Measurements from ENCODE around the gene TP73.

TP73 gene

DNA sequence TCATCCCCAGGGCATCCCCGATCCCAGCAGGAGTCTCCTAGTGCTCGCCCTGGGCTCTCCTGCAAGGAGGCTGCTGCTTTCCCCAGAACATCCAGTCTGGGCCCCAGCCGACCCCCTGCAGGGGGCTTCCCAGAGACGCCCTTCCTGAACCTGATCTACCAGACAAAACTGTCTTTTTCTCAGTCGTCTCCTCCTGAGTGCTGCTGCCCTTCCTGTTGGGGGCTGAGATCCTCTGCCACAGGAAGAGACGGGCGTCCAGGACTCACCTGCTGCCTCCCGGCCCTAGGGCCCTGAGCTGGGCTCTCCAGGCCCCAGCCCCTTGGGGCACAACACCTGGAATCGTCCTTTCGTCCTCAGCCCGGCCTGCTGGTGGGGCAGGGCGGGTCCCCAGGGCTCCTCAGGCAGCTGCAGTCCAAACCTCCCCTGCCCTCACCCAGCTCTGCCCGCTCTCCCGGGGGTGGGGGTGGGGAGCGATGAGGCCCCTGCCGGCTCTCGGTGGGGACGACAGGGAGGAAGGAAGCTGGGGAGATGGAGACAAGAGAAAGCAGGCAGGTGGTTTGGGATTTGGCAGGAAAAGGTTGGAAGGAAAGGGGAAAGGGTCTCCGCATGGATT, 36.9 kb downstream of the TP73 start:
- DNase-seq (ENCODE audit: low read depth), result no peak

DNA sequence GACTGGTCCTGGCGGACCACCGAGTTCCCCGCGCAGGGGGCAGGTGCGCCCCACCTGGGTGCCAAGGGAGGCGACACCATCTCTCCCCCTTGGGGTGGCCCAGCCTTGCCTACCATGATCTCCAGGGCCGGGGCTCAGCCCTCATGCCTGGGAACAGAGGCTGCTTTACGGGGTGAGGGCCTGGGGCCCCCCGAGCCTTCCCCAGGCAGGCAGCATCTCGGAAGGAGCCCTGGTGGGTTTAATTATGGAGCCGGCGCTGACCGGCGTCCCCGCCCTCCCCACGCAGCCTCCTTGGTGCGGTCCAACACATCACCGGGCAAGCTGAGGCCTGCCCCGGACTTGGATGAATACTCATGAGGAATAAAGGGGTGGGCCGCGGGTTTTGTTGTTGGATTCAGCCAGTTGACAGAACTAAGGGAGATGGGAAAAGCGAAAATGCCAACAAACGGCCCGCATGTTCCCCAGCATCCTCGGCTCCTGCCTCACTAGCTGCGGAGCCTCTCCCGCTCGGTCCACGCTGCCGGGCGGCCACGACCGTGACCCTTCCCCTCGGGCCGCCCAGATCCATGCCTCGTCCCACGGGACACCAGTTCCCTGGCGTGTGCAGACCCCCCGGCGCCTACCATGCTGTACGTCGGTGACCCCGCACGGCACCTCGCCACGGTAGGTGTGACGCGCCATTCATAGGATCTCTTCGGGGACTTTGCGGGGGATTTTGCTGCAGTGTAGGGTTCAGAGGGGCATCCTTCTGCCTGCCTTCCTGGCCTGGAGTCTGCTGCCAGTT, 38.2 kb downstream of the TP73 start:
- DNase-seq (ENCODE audit: low read depth), result no peak

DNA sequence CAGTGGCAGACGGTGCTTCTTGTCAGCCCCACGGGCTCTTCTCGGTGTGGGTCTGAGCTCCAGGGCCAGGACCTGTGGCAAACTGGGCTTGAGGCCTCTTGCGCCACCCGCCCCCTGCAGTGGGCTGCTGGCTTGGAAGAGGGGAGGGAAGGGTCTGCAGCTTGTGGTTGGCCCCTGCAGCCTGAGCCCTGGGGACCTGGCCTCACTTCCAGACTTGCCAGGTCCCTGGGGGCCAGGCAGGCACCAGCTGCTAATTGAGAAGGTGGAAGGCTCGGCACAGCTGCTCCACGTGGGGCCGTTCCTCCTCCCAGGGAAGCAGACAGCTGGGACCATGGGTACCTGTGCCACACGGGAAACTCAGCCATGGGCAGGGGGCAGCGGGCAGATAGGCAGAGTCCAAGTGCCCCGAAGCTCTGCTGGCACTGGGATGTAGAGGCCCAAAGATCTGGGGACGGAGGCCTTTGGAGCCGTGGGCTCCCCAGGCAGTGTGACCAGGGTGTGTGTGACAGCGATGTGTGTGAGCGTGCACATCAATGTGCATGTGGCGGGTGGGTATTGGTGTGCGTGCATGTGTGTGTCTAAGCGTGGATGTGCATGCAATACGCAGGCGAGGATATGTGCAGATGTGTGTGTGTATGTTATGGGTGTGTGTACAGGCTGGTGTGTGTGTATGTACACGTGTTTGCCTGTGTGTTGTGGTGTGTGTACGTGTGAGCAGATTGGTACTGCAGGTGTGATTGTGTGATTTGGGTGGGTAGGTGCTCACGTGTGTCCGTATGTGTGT, 39.3 kb downstream of the TP73 start:
- no peak for DNase-seq (ENCODE audit: low read depth)

DNA sequence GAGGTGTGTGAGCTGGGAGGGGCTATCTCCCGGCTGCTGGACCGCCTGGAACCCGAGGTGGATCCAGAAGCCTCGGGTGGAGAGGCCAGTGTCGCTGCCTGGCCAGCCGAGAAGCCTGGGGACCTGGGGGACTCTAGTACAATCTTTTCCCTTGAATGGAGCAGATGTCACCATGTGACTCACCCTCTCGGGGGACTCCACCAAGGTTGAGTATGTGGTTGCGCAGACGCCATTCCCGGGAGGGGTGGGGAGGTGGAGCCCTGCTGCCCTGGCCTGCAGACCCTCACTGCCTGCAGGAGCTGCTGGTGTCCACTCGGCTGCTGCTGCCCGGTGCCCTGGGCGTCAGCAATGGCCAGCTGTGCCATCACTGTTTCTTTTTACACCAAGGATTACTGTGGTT, 40.3 kb downstream of the TP73 start:
- no peak for DNase-seq (ENCODE audit: low read depth)

DNA sequence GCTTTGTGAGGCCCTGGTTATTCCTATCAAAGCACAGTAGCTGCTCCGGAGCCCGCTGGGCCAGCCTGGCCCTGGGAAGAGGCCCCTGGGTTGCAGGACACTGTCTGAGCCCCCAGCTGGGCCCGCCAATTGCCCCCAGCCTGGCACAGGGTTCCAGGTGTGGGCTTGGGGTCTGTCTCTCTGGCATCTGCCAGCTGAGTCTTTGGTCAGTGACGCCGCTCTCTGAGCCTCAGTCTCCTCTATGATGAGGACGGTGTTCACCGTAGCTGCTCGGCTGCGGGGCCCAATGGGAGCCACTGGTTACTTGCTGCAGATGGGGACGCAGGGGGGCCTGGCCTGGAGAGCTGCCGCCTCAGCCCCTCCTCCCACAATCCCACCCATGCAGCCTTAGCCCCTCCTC, 41.0 kb downstream of the TP73 start:
- no peak for DNase-seq (ENCODE audit: low read depth)

DNA sequence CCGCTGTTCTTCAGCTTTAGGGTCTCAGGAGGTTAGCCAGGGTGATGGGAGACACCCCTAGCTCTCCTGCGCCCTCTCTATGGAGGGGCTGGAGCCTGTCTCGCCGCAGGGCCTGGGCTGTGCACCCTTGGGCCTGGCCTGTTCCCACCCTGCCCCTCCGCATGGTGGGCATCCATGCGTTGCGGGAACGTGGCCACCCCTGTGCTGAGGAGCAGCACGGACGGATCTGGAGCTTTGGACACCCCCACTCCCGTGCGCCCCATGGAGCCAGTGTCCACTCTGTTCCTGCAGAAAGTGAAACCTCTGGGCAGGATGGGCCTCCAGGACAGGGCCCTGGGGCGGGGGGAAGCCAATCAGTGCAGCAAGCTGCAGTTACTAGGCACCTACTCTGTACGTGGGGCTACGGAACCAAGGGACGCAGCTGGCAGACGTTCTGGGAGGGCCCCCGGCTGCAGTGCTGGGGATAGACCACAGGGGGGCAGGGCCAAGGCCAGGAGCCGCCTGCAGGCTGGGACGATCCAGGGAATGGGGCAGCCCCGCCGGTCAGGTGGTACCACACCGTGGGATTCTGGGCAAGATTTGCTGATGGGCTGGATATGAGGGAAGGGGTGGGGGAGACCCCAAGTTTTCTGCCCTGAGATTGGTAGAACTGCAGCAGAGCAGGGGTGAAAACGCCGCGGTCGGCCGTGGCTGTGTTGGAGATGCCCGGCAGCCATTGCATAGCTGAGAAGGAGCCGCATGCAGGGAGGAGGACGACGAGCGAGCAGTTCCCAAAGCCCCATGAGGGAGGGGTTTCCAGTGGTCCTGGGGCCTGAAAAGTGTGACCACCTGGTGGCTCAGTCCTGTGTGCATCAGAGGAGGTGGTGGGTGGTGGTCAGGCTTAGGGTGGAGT, 43.3 kb downstream of the TP73 start:
- DNase-seq (ENCODE audit: low read depth), result peak; percentile 10

DNA sequence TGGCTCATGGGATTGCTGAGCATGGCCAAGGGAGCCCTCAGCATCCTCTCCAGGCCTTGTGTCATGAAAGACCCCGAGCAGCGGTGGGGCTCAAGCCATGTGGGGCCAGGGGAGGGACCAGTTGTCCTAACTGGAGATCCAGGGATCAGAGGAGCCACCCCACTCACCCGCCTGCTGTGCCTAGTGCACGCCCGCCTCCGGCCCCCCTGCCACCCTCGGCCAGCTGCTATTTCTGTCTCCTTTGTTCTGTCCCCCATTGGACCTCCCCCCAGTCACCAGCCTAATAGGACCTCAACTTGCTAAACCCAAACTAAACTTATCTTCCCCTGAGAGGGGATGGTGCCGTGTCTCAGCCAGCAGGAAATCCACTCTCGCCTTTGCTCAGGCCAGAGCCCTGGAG, 44.4 kb downstream of the TP73 start:
- DNase-seq (ENCODE audit: low read depth), result no peak

DNA sequence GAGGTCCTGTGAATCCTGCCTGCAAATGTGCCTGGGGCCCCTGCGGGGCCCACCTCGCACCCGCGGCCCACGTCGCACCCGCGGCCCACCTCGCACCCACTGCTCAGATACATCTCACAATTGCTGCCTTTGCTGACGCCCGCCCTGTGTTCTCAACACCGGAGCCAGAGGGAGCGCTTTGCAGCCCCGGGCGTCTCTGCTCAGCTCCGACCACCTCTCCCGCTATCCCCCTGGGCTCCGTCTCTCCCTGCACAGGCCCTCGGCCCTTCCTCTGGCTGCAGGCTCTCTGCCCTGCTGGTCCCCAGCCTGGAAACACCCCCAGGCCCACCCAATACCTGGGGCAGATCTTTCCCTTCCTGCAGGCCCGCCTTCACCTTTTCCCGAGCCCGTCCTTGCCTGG, 44.8 kb downstream of the TP73 start:
- no peak for DNase-seq (ENCODE audit: low read depth)

DNA sequence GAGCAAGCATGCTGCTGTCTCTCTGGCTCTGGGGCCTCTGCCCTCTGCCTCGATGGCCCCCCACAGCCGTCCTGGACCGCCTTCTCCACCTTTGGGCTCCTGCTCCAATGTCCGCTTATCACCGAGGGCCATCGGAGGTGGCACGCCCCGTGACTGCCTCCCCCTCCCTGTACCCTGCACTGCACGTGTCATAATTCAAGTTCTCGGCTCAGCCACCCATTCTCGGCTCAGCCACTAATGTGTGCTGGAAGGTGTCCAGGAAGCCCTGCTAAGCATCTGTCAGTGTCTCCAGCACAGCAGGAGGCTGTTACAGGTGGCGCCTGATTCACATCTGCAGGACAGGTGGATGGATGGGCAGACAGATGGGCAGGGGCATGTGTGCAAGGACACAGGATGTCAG, 45.5 kb downstream of the TP73 start:
- DNase-seq (ENCODE audit: low read depth), result no peak

DNA sequence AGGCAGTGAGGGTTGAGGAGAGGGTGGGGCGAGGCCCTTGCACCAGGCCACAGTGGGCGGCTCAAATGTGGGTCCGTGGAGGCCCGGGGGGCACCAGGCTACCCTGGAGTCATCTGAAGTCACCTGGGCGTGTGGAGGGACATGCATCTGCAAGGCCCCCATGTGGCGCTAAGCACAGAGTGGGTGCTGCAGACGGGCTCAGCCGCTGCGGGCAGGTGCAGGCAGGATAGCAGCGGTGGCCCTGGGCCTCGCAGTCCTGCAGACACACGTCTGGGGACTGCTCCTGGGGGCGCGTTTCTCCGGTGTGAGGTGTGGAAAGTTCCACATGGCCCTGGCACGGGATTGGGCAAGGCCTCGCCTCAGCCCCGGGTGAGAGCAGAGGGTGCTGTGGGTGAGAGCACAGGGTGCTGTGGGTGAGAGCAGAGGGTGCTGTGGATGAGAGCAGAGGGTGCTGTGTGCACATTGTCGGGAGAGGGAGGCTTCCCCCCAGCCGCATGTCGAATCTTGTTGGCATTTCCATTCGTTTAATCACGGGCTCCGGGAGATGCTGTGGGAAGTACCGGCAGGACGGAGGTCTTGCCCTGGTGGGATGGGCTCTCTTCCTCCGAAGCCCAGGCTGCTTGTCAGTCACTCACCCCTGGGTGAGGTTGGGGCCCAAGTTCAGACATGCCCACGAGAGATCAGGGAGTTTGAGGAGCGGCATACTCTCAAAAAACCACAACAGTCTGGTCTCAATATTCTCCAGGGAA, 46.5 kb downstream of the TP73 start:
- no peak for DNase-seq (ENCODE audit: low read depth)

DNA sequence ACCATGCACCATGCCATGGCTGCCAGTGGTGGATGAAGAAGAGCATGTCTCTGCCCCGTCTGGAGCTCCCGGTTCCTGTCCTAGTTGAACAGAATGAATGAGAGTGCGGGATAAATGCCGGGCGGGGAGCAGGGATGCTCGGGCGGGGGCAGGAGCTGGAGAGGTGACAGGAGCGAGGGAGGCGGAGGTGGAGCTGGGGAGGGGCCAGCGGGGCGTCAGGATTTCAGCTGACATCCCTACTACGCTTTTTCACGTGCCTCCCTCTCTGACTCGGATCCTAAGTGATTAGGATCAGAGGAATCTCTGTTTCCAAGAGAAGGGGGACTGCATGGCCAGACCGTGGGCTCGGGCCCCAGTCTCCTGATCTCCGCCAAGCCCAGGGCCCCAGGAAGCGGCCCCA, 47.3 kb downstream of the TP73 start:
- DNase-seq (ENCODE audit: low read depth), result no peak

DNA sequence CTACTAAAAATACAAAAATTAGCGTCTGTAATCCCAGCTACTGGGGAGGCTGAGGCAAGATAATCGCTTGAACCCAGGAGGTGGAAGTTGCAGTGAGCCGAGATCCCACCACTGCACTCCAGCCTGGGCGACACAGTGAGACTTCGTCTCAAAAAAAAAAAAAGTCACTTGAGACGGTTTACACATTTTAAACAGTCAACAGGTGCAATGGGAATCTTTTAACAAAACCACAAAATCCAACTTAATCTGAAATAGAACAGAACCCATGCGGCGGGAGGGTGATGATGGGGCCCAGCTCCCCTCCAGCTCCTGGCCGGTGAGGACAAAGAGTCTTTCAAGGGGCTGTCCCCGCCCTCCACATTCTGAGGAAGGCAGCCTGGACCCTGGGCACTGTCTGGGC, 48.3 kb downstream of the TP73 start:
- no peak for DNase-seq (ENCODE audit: low read depth)

DNA sequence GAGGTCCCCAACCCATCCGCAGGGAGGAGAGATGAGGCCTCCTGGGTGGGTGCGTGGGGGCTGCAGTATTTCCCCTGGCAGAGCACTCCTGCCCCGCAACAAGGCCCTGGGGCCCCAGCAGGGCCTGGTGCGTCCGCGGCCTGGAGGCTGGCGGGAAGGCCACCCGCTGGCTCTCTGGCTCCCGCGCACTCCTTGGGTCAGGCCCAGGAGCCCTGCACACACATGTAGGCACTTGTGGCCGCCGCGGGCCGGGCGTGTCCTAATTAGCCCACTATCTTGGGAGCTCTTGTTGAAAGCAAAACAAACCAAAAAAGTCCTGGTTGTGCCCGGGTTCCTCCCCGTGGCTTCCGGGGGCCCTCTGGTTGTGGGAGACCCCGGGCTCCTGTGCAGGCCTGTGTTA, 50.2 kb downstream of the TP73 start:
- DNase-seq (ENCODE audit: low read depth), result no peak

DNA sequence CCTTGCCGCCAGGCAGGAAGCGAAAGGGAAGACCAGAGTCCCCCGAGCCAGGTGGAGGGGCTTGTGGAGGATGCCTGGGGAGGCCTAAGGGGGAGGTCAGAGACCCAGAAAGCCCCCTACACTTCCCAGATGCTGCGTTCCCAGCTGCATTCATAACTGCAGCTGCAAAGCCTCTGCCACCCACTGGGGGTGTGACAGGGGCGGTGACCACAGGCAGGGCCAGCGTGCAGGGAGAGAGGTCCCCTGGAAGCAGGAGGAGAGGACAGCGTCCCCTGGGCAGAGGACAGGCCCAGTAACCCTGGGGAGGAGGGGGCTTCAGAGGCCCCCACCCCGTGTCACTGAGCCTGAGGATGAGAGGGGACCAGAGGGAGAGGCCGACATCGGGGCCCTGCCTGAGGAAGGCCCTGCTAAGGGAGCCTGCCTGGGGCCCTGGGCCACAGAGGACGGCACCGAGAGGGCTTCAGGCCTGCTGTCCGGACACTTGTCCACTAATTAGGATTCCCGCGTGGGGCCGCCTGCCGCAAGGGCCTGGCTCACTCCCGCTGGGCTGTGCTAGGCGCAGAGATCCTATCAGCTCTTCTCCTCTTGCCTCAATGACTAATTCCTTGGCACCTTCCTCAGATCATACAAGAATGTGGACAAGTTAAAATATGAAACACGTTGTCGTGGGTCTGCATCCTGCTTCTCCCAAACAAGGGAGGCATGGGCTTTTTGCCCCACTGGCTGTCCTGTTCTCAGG, 50.8 kb downstream of the TP73 start:
- peak; percentile 28 for DNase-seq (ENCODE audit: low read depth)

DNA sequence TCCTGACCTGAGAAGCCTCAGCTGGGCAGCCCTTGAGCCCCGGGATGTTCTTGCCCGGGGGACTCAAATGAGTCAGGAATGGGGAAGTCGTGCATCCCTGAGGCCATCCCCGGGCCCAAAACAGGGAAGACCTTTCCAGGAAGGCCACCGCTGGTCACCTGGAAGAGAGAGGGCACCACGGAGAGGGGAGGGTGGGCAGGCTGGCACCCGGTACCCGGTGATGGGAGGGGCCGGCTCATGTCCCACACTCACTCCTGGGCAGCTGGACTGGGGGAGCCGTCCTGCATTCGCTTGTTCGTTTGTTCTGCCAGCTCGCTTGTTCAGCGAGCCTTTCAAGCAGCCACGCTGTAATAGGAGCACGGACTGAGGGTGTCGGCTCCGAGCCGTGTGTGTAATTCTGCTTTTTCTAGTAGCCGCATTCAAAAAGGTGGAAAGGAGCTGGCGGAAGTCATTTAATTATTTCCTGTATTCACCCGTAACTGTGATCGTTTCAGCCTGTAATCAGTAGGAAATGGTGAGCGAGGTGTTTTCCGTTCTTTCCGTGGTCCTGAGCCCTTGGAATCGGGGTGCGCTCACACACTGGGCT, 51.6 kb downstream of the TP73 start:
- no peak for DNase-seq (ENCODE audit: low read depth)

DNA sequence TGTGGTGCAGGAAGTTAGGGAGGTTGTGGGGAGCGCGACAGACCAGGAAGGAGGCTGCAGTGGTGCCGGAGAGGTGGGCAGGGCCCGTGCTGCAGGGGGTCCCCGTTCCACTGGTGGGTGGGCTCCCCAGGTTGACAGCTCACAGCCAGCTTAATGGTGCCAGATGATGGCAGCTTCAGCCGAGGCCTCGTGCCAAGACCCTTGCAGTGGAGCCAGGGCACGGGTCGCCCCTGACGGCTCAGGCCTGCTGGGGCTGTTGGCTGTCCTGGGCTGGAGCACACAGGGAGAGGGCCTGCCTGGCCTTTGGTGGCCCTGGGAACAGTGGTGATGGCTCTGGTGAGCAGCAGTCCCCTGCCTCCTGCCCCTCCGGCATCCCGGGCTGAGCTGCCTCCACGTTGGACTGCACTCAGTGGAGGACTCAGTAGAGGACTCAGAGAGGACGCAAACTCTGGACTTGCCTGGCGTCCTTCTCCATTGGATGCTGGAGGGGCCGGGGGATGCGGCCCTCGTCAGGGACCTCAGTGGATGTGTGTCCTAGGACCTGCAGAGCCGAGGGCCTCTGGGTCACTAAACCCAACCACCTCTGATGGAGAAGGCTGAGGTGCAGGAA, 53.1 kb downstream of the TP73 start:
- DNase-seq (ENCODE audit: low read depth), result no peak

DNA sequence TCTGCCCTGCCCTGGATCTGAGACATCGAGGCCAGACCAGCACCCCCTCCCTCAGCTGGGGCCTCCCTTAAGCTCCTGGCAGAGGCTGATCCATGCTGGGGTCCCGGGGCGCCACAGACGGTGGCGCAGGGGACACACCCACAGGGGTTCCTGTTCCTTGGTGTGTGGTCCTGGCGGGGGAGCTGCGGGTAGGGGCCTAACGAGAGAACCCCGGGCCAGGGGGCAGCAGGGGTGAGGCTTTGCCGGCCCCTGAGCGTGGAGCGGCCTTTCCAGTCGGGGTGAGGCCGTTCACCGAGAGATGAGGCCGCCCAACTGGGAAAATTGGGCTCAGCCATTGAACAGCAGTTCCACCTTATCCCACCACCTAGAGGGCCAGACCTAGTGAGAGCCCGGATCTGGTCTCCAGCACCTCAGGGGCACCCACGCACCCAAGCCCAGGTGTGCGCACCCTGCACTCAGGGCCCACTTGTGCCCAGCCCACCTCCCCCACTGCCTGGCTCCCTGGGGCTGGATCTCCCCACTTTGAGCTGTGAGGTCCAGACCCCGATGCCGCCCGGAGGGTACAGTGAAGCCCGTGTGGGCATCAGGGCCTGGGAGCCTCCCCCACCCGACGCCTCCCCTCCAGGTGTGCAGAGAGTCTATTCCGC, 54.5 kb downstream of the TP73 start:
- DNase-seq (ENCODE audit: low read depth), result no peak

DNA sequence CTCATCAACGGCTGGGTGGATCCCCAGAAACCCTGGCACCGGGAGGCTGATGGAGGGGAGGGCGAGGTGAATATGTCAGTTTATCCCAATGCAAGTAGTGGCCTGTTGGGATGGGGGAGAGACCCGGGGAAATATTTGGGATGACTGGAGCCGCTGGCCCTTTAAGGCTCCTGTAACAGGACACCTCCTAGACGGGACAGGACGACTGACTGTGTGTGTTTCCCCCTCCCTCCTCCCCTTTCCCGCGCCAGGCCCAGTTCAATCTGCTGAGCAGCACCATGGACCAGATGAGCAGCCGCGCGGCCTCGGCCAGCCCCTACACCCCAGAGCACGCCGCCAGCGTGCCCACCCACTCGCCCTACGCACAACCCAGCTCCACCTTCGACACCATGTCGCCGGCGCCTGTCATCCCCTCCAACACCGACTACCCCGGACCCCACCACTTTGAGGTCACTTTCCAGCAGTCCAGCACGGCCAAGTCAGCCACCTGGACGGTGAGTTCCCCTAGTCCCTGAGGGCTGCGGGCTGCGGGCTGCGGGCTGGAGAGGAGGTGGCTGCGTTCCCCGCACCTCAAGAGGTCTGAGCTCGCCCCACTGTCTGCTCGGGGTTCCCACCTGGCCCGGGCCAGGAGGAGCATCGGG, 55.1 kb downstream of the TP73 start:
- DNase-seq (ENCODE audit: low read depth), result no peak

DNA sequence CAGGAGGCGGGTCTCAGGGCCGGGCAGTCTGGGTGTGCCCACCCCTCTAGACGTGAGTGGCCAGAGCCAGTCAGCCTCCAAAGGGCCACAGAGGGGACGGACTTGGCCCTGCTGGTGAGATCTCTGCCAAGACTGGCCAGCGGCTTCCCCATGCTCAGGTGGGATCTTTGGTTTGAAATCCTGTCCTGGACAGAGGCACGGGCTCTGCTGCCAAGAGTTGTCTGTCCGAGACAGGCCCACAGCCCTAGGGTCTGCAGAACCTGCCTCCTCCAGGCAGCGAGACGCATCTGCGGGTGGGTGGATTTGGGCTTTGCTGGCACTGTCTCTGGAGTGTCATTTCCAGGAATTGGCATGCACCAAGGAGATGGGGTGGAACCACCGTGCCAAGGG, 55.6 kb downstream of the TP73 start:
- DNase-seq (ENCODE audit: low read depth), result no peak

All from fibroblast of gingiva (primary cell).